SH-SY5Y (cell line): ENCODE results near the gene ATP5ME.

Experiments
- GATA2 ChIP-seq: IDR thresholded peaks from 2 replicates; pipeline ENCODE4 v1.6.1; 2011; ENCODE audit warnings: mild to moderate bottlenecking, low read depth, low read length
- GATA3 ChIP-seq: IDR thresholded peaks from 2 replicates; pipeline ENCODE4 v1.6.1; 2011; ENCODE audit warnings: low read depth, mild to moderate bottlenecking, low read length, moderate library complexity

DNA sequence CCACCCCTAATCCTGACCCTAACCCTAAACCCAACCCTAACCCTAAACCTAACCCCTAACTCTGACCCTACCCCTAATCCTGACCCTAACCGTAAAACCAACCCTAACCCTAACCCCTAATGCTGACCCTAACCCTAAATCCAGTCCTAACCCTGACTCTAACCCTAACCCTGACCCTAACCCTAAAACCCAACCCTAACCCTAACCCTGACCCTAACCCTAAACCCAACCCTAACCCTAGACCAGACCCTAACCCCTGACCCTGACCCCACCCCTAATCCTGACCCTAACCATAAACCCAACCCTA lies 30.8 kb upstream of the ATP5ME start:
- TF ChIP-seq GATA3 (no peak), GATA2 (no peak)
